HCT116 (cell line): Measurements from ENCODE around the gene HMGCS2. TPM values are rescaled to one million over a fixed set of nuclear protein-coding genes. Genes with fewer than 3 reads are reported as not detected.

Source experiments
- ATAC-seq: fragments of 200-7000 bp; cut with Tn5 transposase; 2 replicates; pipeline ENCODE4 v1.9.1; 2020; ENCODE audit warnings: mild to moderate bottlenecking, moderate library complexity
- BruUV-seq: library from RNA; stranded (reverse); fragments of 400-500 nt; replicated peaks from 2 replicates; lab custom pipeline; 2021; lab: Mats Ljungman, UMichigan
- CTCF ChIA-PET: fragments of 300-600 bp; sonication (Branson Sonifier 250); formaldehyde crosslinking; loops from one replicate; lab custom pipeline; 2021; ENCODE audit warnings: antibody characterized with exemption; lab: Charles Lee
- POLR2A ChIA-PET: fragments of 300-600, 350-600 bp; sonication (Branson Sonifier 250); formaldehyde crosslinking; loops from one replicate; lab custom pipeline; 2021; ENCODE audit warnings: antibody characterized with exemption; lab: Charles Lee
- RAD21 ChIA-PET, 2 experiments: fragments of 300-600 bp; sonication (Branson Sonifier 250); formaldehyde crosslinking; loops; one replicate each; lab custom pipeline; 2023; ENCODE audit warnings: low total read pairs in 2 of 2; ENCODE audit not compliant: uncharacterized antibody in 2 of 2, unreplicated experiment in 2 of 2, low non-redundant PET in 1 of 2; lab: Charles Lee
- DNase-seq: peaks from one replicate; pipeline ENCODE4 v3.0.0-alpha.2; 2010; ENCODE audit warnings: low read depth, low spot score
- H2AFZ ChIP-seq: fragments of 200-600 bp; shearing (Covaris generic), sonication (generic); 2 replicates; pipeline ENCODE4 v1.6.1; 2017; ENCODE audit warnings: low read depth, mixed run types, mixed read lengths, antibody characterized with exemption, low read length; ENCODE audit not compliant: poor library complexity, severe bottlenecking
- H3K27ac ChIP-seq: 2 replicates; pipeline ENCODE4 v1.5.1; 2012; ENCODE audit warnings: low read depth, low read length
- H3K27me3 ChIP-seq: fragments of 200-600 bp; sonication (generic); 2 replicates; pipeline ENCODE4 v1.6.1; 2016; ENCODE audit warnings: mixed run types, low read length, mixed read lengths; ENCODE audit not compliant: insufficient read depth
- H3K36me3 ChIP-seq, 2 experiments: fragments of 200-500 bp in 1 of 2; fragments of 200-600 bp in 1 of 2; sonication (Bioruptor generic) in 1 of 2; sonication (generic) in 1 of 2; 2 replicates each; pipeline versions ENCODE4 v1.5.1 to v1.6.1; 2014 to 2016; ENCODE audit warnings: low read length in 2 of 2, inconsistent platforms in 1 of 2, mixed read lengths in 1 of 2, mixed run types in 1 of 2; ENCODE audit not compliant: insufficient read depth in 2 of 2, control insufficient read depth in 1 of 2
- H3K4me1 ChIP-seq, 2 experiments: fragments of 200-600 bp in 1 of 2; sonication (generic) in 1 of 2; 2 replicates each; pipeline versions ENCODE4 v1.5.1 to v1.6.1; 2012 to 2017; ENCODE audit warnings: low read length in 2 of 2, inconsistent platforms in 1 of 2, mild to moderate bottlenecking in 1 of 2, mixed read lengths in 1 of 2, mixed run types in 1 of 2, moderate library complexity in 1 of 2; ENCODE audit not compliant: insufficient read depth in 2 of 2, control insufficient read depth in 1 of 2
- H3K4me2 ChIP-seq: fragments of 200-600 bp; sonication (generic); 2 replicates; pipeline ENCODE4 v1.6.1; 2017; ENCODE audit warnings: mixed run types, low read length, mixed read lengths
- H3K4me3 ChIP-seq, 2 experiments: fragments of 200-600 bp in 1 of 2; sonication (generic) in 1 of 2; replicated peaks in 1 of 2; 2 replicates each; pipeline ENCODE4 v1.5.1; 2011 to 2016; ENCODE audit warnings: low read length in 2 of 2, control low read depth in 1 of 2, low read depth in 1 of 2, mild to moderate bottlenecking in 1 of 2, mixed read lengths in 1 of 2, mixed run types in 1 of 2
- H3K79me2 ChIP-seq: fragments of 200-600 bp; sonication (generic); 2 replicates; pipeline ENCODE4 v1.6.1; 2017; ENCODE audit warnings: mild to moderate bottlenecking, mixed run types, low read length, moderate library complexity, mixed read lengths; ENCODE audit not compliant: insufficient read depth
- H3K9ac ChIP-seq: fragments of 200-600 bp; sonication (generic); 2 replicates; pipeline ENCODE4 v1.6.1; 2016; ENCODE audit warnings: low read length, mixed read lengths
- H3K9me2 ChIP-seq: fragments of 200-600 bp; sonication (generic), shearing (Covaris generic); 2 replicates; pipeline ENCODE4 v1.6.1; 2017; ENCODE audit warnings: mixed run types, mild to moderate bottlenecking, moderate library complexity; ENCODE audit not compliant: insufficient read depth
- H3K9me3 ChIP-seq, 2 experiments: fragments of 200-500 bp in 1 of 2; fragments of 200-600 bp in 1 of 2; sonication (Bioruptor generic) in 1 of 2; sonication (generic) in 1 of 2; 2 replicates each; pipeline ENCODE4 v1.6.1; 2014 to 2017; ENCODE audit warnings: low read length in 2 of 2, mixed read lengths in 2 of 2, inconsistent platforms in 1 of 2, low read depth in 1 of 2, mild to moderate bottlenecking in 1 of 2, mixed run types in 1 of 2, moderate library complexity in 1 of 2; ENCODE audit not compliant: control insufficient read depth in 1 of 2, insufficient read depth in 1 of 2
- H4K20me1 ChIP-seq: fragments of 200-600 bp; sonication (generic), shearing (Covaris generic); 2 replicates; pipeline ENCODE4 v1.6.1; 2017; ENCODE audit warnings: mixed run types, mild to moderate bottlenecking, moderate library complexity; ENCODE audit not compliant: insufficient read depth
- ATF3 ChIP-seq: IDR thresholded peaks from 2 replicates; pipeline ENCODE4 v1.6.1; 2012
- CBX3 ChIP-seq: IDR thresholded peaks from 2 replicates; pipeline ENCODE4 v1.6.1; 2012; ENCODE audit warnings: low read depth
- CEBPB ChIP-seq: IDR thresholded peaks from 2 replicates; pipeline ENCODE4 v1.6.1; 2012; ENCODE audit warnings: low read depth
- EGR1 ChIP-seq: IDR thresholded peaks from 2 replicates; pipeline ENCODE4 v1.6.1; 2012; ENCODE audit warnings: low read depth
- ELF1 ChIP-seq: IDR thresholded peaks from 2 replicates; pipeline ENCODE4 v1.6.1; 2012; ENCODE audit warnings: low read depth, borderline replicate concordance
- EZH2 ChIP-seq: fragments of 200-600 bp; sonication (generic); IDR thresholded peaks from 2 replicates; pipeline ENCODE4 v1.6.1; 2017; ENCODE audit warnings: antibody characterized with exemption, mixed run types
- JUND ChIP-seq: IDR thresholded peaks from 2 replicates; pipeline ENCODE4 v1.6.1; 2012
- POLR2AphosphoS5 ChIP-seq: IDR thresholded peaks from 2 replicates; pipeline ENCODE4 v1.6.1; 2011; ENCODE audit warnings: mild to moderate bottlenecking, low read depth, low read length, moderate library complexity
- RAD21 ChIP-seq: IDR thresholded peaks from 2 replicates; pipeline ENCODE4 v1.6.1; 2012; ENCODE audit warnings: low read depth, mild to moderate bottlenecking
- TCF7L2 ChIP-seq: IDR thresholded peaks from 2 replicates; pipeline ENCODE4 v1.7.0; 2011; ENCODE audit warnings: borderline replicate concordance, inconsistent platforms; ENCODE audit not compliant: insufficient read depth, insufficient read length; ENCODE audit errors: extremely low read depth
- YY1 ChIP-seq: IDR thresholded peaks from 2 replicates; pipeline ENCODE4 v1.6.1; 2011; ENCODE audit warnings: low read length, low read depth, moderate library complexity, mild to moderate bottlenecking; ENCODE audit not compliant: insufficient replicate concordance; ENCODE audit errors: extremely low read depth
- ZBTB33 ChIP-seq: IDR thresholded peaks from 2 replicates; pipeline ENCODE4 v1.6.1; 2011; ENCODE audit warnings: mild to moderate bottlenecking, low read length, moderate library complexity; ENCODE audit not compliant: insufficient replicate concordance; ENCODE audit errors: extremely low read depth
- ZFX ChIP-seq: fragments of 450-650 bp; IDR thresholded peaks from 2 replicates; pipeline ENCODE4 v1.6.1; 2017
- ZNF274 ChIP-seq: fragments of 200-500 bp; sonication (Bioruptor generic); IDR thresholded peaks from 2 replicates; pipeline ENCODE4 v1.6.1; 2014; ENCODE audit warnings: mild to moderate bottlenecking, low read depth, low read length, inconsistent platforms
- intact Hi-C: fragments of 100-400 bp; cut with micrococcal nuclease; formaldehyde crosslinking; loops from 2 replicates; pipeline ENCODE4 v1.10.0; 2022
- total RNA-seq: library from RNA; stranded (reverse); gene quantifications from one replicate; pipeline ENCODE4 v1.2.1, GENCODE V29; 2021; ENCODE audit not compliant: unreplicated experiment
- TF ChIP-seq, protein P1 (sequence below): IDR thresholded peaks from 2 replicates; pipeline ENCODE4 v1.6.1; 2012; ENCODE audit warnings: low read depth
- TF ChIP-seq, protein P2 (sequence below): IDR thresholded peaks from 2 replicates; pipeline ENCODE4 v1.6.1; 2012
- TF ChIP-seq, protein P3 (sequence below), 3 experiments: fragments of 200-600 bp in 1 of 3; sonication (generic) in 1 of 3; IDR thresholded peaks in 2 of 3; conservative IDR thresholded peaks in 1 of 3; 2 replicates each; pipeline ENCODE4 v1.5.1; 2012 to 2017; ENCODE audit warnings: low read depth in 2 of 3, low read length in 2 of 3, antibody characterized with exemption in 1 of 3, borderline replicate concordance in 1 of 3, control low read depth in 1 of 3, mild to moderate bottlenecking in 1 of 3, mixed read lengths in 1 of 3, mixed run types in 1 of 3, moderate library complexity in 1 of 3; ENCODE audit not compliant: insufficient read depth in 1 of 3

The HMGCS2 gene
- total RNA-seq, 1 experiment from 2014 or later: 0.20 TPM

DNA sequence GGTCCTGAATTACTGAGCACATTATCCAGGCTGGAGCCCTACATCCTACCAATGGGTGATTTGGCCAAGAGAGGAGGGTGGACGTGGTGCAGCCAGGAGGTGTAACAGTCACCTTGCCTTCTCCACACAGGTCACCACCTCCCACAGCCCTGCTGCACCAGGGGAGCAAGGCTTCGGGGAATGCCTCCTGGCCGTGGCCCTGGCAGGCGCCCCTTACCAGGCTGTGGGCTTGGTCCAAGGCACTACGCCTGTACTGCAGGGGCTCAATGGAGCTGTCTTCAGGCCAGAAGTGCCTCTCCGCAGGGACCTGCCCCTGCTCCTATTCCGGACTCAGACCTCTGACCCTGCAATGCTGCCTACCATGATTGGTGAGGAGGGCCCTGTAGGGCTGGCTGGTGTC is 26.0 kb downstream of the HMGCS2 start:
- POLR2A ChIA-PET: no interaction called here
- no peak overlapping the region for H3K4me2 ChIP-seq
- H3K4me1 ChIP-seq: no peaks in the 10 kb centered on the region
- no peak for ATAC-seq
- H3K79me2 ChIP-seq: no peaks in the 10 kb centered on the region
- intact Hi-C loops: loop anchor here (5.0 kb wide), 1 partner anchor 130 kb away; no protein-coding TSS in a partner anchor
- CTCF ChIA-PET: interaction anchor here (1.7 kb wide), 1 partner anchor 129 kb away, joined by 4 read pairs; no protein-coding TSS in a partner anchor
- no peaks in the 10 kb centered on the region for H3K9me3 ChIP-seq
- peaks cover 0 to 3% of the 10 kb centered on the region in 2 experiments; a peak in 1 of 4 replicates for H3K36me3 ChIP-seq
- no peak overlapping the region for H2AFZ ChIP-seq
- no peaks in the 10 kb centered on the region for H3K27me3 ChIP-seq
- H3K9ac ChIP-seq: no peak overlapping the region
- RAD21 ChIA-PET: no interaction called here
- no peaks in the 10 kb centered on the region for H4K20me1 ChIP-seq
- H3K27ac ChIP-seq: no peak overlapping the region
- TF ChIP-seq, protein P1, sequence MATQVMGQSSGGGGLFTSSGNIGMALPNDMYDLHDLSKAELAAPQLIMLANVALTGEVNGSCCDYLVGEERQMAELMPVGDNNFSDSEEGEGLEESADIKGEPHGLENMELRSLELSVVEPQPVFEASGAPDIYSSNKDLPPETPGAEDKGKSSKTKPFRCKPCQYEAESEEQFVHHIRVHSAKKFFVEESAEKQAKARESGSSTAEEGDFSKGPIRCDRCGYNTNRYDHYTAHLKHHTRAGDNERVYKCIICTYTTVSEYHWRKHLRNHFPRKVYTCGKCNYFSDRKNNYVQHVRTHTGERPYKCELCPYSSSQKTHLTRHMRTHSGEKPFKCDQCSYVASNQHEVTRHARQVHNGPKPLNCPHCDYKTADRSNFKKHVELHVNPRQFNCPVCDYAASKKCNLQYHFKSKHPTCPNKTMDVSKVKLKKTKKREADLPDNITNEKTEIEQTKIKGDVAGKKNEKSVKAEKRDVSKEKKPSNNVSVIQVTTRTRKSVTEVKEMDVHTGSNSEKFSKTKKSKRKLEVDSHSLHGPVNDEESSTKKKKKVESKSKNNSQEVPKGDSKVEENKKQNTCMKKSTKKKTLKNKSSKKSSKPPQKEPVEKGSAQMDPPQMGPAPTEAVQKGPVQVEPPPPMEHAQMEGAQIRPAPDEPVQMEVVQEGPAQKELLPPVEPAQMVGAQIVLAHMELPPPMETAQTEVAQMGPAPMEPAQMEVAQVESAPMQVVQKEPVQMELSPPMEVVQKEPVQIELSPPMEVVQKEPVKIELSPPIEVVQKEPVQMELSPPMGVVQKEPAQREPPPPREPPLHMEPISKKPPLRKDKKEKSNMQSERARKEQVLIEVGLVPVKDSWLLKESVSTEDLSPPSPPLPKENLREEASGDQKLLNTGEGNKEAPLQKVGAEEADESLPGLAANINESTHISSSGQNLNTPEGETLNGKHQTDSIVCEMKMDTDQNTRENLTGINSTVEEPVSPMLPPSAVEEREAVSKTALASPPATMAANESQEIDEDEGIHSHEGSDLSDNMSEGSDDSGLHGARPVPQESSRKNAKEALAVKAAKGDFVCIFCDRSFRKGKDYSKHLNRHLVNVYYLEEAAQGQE: no peak
- TF ChIP-seq CBX3: no peak
- TF ChIP-seq EZH2: no peak
- TF ChIP-seq ZBTB33: no peak
- TF ChIP-seq RAD21: no peak
- TF ChIP-seq, protein P2, sequence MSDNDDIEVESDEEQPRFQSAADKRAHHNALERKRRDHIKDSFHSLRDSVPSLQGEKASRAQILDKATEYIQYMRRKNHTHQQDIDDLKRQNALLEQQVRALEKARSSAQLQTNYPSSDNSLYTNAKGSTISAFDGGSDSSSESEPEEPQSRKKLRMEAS: no peak
- TF ChIP-seq ATF3: no peak
- TF ChIP-seq ZFX: no peak
- no peak for TF ChIP-seq TCF7L2
- TF ChIP-seq ZNF274: no peak
- TF ChIP-seq POLR2AphosphoS5: no peak
- no peak for TF ChIP-seq CEBPB
- no peak for TF ChIP-seq ELF1
- TF ChIP-seq JUND: no peak
- no peak for TF ChIP-seq EGR1
- TF ChIP-seq, protein P3, sequence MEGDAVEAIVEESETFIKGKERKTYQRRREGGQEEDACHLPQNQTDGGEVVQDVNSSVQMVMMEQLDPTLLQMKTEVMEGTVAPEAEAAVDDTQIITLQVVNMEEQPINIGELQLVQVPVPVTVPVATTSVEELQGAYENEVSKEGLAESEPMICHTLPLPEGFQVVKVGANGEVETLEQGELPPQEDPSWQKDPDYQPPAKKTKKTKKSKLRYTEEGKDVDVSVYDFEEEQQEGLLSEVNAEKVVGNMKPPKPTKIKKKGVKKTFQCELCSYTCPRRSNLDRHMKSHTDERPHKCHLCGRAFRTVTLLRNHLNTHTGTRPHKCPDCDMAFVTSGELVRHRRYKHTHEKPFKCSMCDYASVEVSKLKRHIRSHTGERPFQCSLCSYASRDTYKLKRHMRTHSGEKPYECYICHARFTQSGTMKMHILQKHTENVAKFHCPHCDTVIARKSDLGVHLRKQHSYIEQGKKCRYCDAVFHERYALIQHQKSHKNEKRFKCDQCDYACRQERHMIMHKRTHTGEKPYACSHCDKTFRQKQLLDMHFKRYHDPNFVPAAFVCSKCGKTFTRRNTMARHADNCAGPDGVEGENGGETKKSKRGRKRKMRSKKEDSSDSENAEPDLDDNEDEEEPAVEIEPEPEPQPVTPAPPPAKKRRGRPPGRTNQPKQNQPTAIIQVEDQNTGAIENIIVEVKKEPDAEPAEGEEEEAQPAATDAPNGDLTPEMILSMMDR (IDR thresholded peaks at IDR 0.05 in 2 of 3, conservative IDR thresholded peaks at IDR 0.05 in 1 of 3; ENCODE audit: borderline replicate concordance in 1 of 3, insufficient read depth in 1 of 3, low read depth in 2 of 3, low read length in 2 of 3): no peak
- TF ChIP-seq YY1: no peak
- BruUV-seq: no TSS peak
- no peak for DNase-seq
- no peak overlapping the region for H3K4me3 ChIP-seq
- no peaks in the 10 kb centered on the region for H3K9me2 ChIP-seq
